ENCODE results near the gene ECM1.

The ECM1 gene

DNA sequence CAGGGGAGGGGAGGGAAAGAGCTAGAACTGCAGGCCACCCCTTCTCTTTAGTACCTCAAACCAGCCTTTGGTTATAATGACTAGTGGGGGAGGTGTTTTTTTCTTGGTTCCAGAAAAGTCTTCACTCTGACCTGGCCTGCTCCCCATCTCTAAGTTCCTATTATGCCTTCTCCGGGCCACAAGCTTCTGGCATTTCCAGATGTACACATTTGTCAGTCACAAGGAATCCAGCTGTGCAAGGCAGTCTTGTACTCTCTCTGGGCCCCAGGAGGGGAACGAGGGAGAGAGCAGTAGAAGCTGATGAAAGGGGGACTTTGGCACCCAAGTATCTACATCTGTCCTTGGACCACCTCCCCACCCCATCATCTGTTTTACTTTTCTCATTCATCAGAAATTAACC, 4.9 kb downstream of the ECM1 start:
- no peak for DNase-seq (ENCODE audit: low read depth)

- DNase-seq (ENCODE audit: low read depth) = no peak
Measured at GRCh38 chr1:150513351-150513791, 5.5 kb downstream of the ECM1 start.

GRCh38 chr1:150514260-150514659, 6.4 kb downstream of the ECM1 start:
- DNase-seq (ENCODE audit: low read depth) = no peak

DNA sequence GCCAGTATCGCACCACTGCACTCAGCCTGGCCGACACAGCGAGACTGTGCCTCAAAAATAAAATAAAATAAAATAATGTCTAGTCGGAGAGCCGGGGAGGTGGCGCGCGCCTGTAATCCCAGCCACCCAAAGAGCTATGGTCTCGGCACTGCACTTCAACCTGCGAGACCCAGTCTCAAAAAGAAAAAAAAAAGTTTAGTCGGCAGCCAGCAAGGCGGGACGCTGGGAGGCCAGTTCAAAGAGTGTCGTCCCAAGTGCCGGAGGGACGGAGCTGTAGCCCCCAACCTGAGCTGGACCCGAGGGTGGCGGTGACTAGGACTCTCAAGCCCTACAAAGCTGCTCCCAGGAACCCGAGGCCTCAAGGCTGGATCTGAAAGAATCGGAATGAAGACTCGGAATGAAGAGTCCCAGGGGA, 7.0 kb downstream of the ECM1 start:
- peak; percentile 4 for DNase-seq (ENCODE audit: low read depth)

GRCh38 chr1:150515328-150516049, 7.6 kb downstream of the ECM1 start, which contains the start of gene FALEC:
FALEC (plus strand) TSS chr1:150515752.
- DNase-seq (ENCODE audit: low read depth) = peak; percentile 87

DNA sequence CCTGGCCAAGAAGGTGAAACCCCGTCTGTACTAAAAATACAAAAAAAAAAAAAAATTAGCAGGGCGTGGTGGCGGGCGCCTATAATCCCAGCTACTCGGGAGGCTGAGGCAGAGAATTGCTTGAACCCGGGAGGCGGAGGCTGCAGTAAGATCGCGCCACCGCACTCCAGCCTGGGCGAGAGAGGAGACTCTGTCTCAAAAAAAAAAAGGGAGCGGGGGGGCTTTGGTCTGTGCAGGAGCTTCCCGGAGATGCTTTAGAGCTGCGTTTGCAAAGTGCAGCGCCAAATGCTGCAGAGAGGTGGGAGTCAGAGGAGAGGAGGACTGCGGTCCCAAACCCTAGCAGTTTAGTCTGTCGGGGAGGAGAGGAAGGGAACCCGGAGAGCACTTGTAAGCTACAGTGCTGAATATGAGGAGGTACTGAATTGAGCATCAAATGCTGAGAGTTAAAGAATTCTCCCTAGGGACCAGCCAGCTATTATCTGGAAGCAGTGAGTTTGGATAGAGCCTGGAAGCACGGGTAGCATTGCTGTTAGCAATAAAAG, 8.2 kb downstream of the ECM1 start:
- no peak for DNase-seq (ENCODE audit: low read depth)

DNA sequence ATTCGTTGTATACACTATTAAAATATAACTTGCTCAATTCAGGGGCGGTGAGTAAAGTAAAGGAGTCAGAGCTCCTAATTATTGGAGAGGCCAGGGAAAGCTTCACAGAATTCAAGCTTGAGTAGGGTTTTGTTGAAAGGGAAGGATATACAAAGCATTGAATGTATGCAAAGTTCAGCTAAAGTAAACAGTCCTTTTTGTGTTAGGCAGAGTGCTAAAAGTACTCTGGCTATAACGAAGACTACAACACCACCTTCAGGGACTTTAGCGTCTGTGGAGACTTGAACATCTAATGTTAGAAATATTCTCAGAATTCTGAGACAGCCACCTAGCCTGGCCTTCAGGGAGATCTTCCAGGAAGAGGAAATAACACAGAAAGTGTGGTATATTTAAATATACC, 8.7 kb downstream of the ECM1 start:
- no peak for DNase-seq (ENCODE audit: low read depth)

DNA sequence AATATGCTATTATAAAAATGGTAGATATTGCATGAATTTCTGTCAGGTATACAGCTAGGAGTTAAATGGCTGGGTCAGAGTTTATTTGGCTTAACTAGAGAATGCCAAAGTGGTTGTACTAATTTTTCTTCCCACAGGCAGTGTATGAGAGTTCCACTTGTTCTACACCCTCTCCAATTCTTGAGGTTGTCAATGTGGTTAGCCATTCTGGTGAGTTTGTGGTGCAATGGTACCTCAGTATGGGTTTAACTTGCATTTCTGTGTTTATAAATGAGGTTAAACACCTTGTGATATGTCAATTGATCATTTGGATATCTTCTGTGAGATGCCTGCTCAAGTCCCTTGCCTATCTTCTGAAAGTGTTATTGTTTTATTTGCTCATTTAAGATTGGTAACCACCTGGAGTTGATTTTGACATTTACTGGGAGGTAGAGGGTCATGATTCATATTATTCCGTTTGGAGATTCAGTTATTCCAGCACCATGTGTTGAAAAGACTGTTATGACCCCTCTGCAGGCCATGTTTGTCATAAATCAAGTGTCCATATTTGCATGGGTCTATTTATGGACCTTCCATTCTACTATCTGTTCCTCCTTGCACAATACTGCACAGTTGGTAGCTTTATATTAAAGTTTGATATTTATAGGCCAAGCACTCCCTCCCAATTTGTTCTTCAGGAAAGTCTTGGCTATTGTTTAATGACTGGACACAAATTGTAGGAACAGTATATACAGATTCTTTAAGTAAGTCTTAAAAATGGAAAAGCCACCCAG, 13.5 kb downstream of the ECM1 start:
- no peak for DNase-seq (ENCODE audit: low read depth)

GRCh38 chr1:150525348-150525747, 17.4 kb downstream of the ECM1 start:
- DNase-seq (ENCODE audit: low read depth) = no peak

DNA sequence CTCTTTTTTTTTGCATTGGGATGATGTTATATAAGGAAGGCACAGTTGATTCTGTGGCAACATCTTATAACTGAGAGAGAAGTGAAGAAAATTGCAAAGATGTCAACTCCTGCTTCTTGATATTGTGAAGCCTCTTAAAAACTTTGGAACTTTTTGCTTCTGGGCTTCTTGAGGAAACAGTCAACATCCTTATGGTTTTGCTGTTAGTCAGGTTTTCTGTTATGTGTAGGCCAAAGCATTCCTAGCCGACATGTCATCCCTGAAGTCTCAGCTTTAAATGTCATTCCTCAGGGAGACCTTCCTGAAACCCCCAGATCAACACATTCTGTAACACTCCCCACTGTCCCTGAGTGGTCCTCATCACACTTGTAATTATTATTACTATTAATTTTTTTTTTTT, 20.3 kb downstream of the ECM1 start:
- no peak for DNase-seq (ENCODE audit: low read depth)

- no peak for DNase-seq (ENCODE audit: low read depth)
Measured at GRCh38 chr1:150529017-150529416, 21.1 kb downstream of the ECM1 start.

GRCh38 chr1:150530491-150531159, 22.7 kb downstream of the ECM1 start:
- no peak for DNase-seq (ENCODE audit: low read depth)

- DNase-seq (ENCODE audit: low read depth) = no peak
Measured at GRCh38 chr1:150532860-150533259, 25.0 kb downstream of the ECM1 start.

GRCh38 chr1:150534002-150534401, 26.1 kb downstream of the ECM1 start:
- DNase-seq (ENCODE audit: low read depth) = no peak

DNA sequence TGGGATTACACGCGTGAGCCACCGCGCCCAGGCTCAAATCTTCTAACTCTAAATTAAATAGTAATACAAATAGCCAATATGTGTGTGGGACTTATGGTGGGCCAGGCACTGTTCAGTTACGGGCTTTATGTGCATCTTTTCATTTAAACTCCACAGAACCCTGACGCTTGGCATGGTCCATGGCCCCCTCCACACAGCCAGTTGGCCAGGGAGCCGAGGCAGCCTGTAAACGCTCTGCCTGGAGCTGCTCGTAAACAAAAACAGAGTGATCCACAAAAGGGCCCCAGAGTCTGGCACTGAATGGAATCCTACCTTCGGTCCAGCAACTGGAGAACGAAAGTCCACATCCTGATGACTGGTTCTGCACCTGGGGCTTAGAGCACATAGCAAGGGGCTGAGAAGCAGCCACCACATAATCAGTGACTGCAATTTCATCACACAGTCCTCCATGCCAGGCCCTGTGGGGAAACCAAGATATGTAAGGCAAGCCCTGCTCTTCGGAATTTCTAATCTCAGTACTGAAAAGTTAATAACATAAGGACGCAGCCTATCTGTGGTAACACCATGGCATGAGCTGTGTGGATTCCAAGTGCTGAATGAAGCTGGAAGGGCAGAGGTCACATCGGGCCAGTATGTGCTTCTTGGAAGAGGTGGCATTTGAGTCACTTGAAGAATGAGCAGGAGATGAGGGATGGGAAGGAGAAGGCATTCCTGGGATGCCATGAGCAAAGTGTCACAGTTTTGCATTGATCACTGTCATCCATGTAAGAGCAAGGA, 27.8 kb downstream of the ECM1 start:
- no peak for DNase-seq (ENCODE audit: low read depth)

GRCh38 chr1:150536836-150537731, 29.2 kb downstream of the ECM1 start:
- DNase-seq (ENCODE audit: low read depth) = no peak

DNA sequence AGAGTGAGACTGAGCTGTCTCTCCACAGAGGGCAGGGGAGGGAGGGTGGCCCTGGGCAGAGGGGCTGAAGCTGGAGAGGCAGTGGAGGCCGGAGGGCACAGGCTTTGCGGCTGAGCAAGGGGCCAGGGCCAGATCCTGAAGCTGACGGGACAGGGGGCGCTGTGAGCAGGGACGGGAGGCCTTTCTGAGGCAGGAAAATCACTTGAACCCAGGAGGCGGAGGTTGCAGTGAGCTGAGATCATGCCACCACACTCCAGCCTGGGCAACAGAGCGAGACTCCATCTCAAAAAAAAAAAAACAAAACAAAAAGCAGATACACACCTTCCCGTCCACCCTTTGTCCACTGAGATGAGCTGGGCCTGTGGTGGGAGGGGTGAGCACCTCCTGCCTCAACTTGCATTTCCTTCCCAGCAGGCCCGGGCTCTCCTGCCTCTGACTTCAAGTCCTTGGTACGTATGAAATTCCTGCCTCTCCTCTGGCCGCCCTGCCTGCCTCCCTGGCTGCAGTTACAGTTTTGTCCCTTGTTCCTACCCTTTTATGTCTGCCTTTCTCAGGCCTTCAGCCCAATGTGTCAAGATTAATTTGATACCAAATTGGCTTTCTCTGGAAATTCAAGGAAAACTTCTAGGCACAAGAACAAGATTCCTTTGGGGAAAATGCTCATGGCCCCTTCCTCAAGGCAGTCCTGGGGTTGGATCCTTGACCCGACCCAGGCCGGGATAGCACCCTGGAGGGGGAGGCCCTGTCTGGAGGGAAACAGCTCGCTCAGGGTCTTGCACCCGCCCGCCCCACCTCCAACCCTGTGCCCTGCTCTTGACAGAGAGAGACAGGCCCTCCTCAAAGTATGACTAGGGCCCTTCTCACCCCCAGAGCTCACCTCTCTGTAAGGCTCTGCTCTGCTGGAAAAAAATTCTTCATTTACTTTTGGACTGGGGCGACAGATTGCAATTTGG, 30.1 kb downstream of the ECM1 start:
- DNase-seq (ENCODE audit: low read depth) = no peak

- no peak for DNase-seq (ENCODE audit: low read depth)
Measured at GRCh38 chr1:150543500-150544143, 35.7 kb downstream of the ECM1 start.

- no peak for DNase-seq (ENCODE audit: low read depth)
Measured at GRCh38 chr1:150544204-150544603, 36.3 kb downstream of the ECM1 start.
